ENCODE data around the gene COL8A1.

DNA sequence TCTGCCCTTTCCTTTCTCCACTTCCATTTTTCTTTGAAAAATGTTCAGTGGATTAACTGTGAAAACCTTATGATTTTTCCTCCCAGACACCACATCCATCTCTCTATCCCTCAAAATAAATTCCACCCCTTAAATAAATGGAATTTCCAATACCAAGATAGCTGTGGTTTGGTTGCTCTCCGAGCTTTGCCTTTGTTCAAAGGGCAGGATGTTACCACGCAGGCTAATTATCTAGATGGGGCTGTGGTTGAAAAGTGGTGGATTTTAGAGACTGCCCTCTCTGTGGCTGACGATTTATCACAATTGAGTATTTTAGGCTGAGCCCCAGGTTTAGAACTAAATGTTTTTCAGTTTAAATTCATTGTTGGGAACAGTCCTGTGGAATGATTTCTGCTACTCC is 142.4 kb downstream of the COL8A1 start:
- TF ChIP-seq, protein P1, sequence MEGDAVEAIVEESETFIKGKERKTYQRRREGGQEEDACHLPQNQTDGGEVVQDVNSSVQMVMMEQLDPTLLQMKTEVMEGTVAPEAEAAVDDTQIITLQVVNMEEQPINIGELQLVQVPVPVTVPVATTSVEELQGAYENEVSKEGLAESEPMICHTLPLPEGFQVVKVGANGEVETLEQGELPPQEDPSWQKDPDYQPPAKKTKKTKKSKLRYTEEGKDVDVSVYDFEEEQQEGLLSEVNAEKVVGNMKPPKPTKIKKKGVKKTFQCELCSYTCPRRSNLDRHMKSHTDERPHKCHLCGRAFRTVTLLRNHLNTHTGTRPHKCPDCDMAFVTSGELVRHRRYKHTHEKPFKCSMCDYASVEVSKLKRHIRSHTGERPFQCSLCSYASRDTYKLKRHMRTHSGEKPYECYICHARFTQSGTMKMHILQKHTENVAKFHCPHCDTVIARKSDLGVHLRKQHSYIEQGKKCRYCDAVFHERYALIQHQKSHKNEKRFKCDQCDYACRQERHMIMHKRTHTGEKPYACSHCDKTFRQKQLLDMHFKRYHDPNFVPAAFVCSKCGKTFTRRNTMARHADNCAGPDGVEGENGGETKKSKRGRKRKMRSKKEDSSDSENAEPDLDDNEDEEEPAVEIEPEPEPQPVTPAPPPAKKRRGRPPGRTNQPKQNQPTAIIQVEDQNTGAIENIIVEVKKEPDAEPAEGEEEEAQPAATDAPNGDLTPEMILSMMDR (IDR thresholded peaks at IDR 0.05; ENCODE audit: insufficient read depth, low read length, poor library complexity, severe bottlenecking) = no peak
- no peak for TF ChIP-seq EZH2phosphoT487 (conservative IDR thresholded peaks at IDR 0.05; ENCODE audit: low read length)

All from SU-DHL-6 (cell line).